AG04450 (cell line): ENCODE data around the gene TSPAN6. TPM values are rescaled to one million over a fixed set of nuclear protein-coding genes. Genes with fewer than 3 reads are reported as not detected.

Experiments
- CTCF ChIA-PET: fragments of 300-600, 350-600 bp; formaldehyde crosslinking; extraction: SDS; loops from one replicate; lab custom pipeline; 2022; ENCODE audit warnings: antibody characterized with exemption, inconsistent platforms; lab: Charles Lee
- POLR2A ChIA-PET: fragments of 350-600 bp; formaldehyde crosslinking; extraction: SDS; loops from one replicate; lab custom pipeline; 2021; ENCODE audit warnings: antibody characterized with exemption, inconsistent platforms; lab: Yijun Ruan, JAX
- DNase-seq: peaks from one replicate; pipeline ENCODE4 v3.0.0-alpha.2; 2011; ENCODE audit warnings: low read depth, low spot score
- H3K27ac ChIP-seq: one replicate; pipeline ENCODE4 v1.5.1; 2012; ENCODE audit warnings: low read depth, low read length, control low read depth
- H3K27me3 ChIP-seq: one replicate; pipeline ENCODE4 v1.6.0; 2012; ENCODE audit warnings: low read length; ENCODE audit not compliant: control insufficient read depth, insufficient read depth
- H3K4me3 ChIP-seq: 2 replicates; pipeline ENCODE4 v1.5.1; 2011; ENCODE audit warnings: mild to moderate bottlenecking, low read depth, low read length, control low read depth
- H3K9me3 ChIP-seq: 2 replicates; pipeline ENCODE4 v1.5.1; 2012; ENCODE audit warnings: low read length; ENCODE audit not compliant: control insufficient read depth, insufficient read depth
- polyA plus RNA-seq: library from polyadenylated mRNA; depleted of rRNA; stranded (reverse); fragments of >200 nt; gene quantifications from 2 replicates; pipeline ENCODE4 v1.2.3, GENCODE V29; 2011
- TF ChIP-seq, protein P1 (sequence below): IDR thresholded peaks from 2 replicates; pipeline ENCODE4 v1.5.1; 2011; ENCODE audit warnings: low read depth, low read length, control low read depth, inconsistent platforms

Gene TSPAN6
- polyA plus RNA-seq, 1 experiment, result 49.1 TPM

DNA sequence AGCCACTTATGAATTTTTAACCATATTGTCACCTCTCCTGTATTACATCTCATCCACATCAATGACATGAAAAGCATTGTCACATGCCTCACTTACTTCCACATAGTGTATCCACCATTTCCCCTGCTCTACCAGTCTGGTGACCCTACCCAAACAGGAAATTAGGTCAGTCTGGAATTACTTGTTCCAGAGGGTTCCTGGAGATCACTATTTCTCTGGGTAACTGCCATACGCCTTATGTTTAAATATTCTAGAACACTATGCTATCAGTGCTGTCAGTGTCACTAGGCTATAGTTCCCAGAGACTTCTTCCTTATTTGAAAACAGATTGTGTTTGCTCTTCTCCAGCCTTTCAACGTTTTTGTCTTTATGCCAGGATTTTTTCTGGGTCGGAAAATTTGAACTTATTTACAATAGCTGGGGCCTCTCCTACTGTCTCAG lies 22.4 kb upstream of the TSPAN6 start:
- H3K27ac ChIP-seq, result no peak overlapping the region
- no peak for DNase-seq

DNA sequence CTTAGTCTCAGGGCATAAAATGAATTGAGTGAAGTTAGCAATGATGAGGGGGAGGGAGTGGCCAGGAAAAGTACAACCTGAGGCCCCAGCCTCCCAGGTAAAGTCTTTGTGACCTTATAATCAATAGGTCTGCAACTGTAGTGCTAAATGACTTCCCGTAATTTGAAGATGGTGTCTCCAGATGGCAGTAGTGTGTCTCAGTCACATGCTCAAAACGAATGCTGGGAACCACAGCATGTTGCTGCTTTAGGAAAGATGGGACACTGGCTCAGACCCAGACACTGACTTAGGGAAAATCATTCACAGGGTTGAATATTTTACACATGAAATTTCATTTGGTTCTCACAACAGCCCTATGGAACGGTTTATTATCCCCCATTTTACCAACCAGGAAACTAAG lies 17.7 kb upstream of the TSPAN6 start:
- DNase-seq, result no peak
- no peak overlapping the region for H3K4me3 ChIP-seq
- H3K9me3 ChIP-seq, result no peaks in the 10 kb centered on the region
- TF ChIP-seq, protein P1, sequence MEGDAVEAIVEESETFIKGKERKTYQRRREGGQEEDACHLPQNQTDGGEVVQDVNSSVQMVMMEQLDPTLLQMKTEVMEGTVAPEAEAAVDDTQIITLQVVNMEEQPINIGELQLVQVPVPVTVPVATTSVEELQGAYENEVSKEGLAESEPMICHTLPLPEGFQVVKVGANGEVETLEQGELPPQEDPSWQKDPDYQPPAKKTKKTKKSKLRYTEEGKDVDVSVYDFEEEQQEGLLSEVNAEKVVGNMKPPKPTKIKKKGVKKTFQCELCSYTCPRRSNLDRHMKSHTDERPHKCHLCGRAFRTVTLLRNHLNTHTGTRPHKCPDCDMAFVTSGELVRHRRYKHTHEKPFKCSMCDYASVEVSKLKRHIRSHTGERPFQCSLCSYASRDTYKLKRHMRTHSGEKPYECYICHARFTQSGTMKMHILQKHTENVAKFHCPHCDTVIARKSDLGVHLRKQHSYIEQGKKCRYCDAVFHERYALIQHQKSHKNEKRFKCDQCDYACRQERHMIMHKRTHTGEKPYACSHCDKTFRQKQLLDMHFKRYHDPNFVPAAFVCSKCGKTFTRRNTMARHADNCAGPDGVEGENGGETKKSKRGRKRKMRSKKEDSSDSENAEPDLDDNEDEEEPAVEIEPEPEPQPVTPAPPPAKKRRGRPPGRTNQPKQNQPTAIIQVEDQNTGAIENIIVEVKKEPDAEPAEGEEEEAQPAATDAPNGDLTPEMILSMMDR, result no peak; the same call in 1 of the 2 replicates
- H3K27ac ChIP-seq, result no peak overlapping the region
- ChIA-PET CTCF (interaction anchor here (0.6 to 3.0 kb wide), 9 partner anchors 9 to 1538 kb away, joined by 3 to 23 read pairs (median 5); partner anchors contain the start of genes SRPX2 and TSPAN6), POLR2A (interaction anchor here (0.5 kb wide), 1 partner anchor 467 kb away, joined by 5 read pairs; no protein-coding TSS in a partner anchor)
- H3K27me3 ChIP-seq, result no peaks in the 10 kb centered on the region

More for the DNA sequence above, 22.4 kb upstream of the TSPAN6 start:
- TF ChIP-seq, protein P1, result no peak
- Histone ChIP-seq H3K4me3 (no peak overlapping the region), H3K9me3 (no peaks in the 10 kb centered on the region), H3K27me3 (no peaks in the 10 kb centered on the region)
- CTCF ChIA-PET, result interaction anchor here (0.7 to 2.5 kb wide), 3 partner anchors 12 to 22 kb away, joined by 3 to 8 read pairs (median 4); no protein-coding TSS in a partner anchor
- POLR2A ChIA-PET, result no interaction called here

DNA sequence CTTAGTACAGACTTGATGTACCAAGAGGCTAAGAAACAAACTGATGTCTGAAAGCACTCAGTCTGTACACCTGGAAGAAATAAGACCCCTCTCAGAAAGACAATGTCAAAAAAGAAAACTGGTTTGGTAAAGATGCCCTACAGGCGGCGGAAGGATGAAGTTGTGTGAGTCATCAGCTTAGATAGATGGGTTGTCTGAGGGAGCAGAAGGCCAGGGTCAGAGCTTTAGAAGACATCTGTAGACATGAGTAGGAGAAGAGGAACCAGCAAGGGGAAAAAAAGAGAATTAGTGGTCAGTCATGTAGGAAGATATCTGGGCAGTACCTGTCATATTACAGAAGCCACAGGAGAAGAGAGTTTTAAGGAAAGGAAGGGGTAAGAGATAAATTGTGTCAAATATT lies 15.7 kb upstream of the TSPAN6 start:
- Histone ChIP-seq H3K4me3 (no peak overlapping the region), H3K9me3 (no peaks in the 10 kb centered on the region), H3K27me3 (no peaks in the 10 kb centered on the region), H3K27ac (no peak overlapping the region)
- POLR2A ChIA-PET, result interaction anchor here (0.8 kb wide), 1 partner anchor 20 kb away, joined by 3 read pairs; no protein-coding TSS in a partner anchor
- DNase-seq, result no peak
- CTCF ChIA-PET, result interaction anchor here (2.0 to 2.4 kb wide), 3 partner anchors 15 to 116 kb away, joined by 6 to 9 read pairs (median 8); no protein-coding TSS in a partner anchor
- TF ChIP-seq, protein P1, result no peak

DNA sequence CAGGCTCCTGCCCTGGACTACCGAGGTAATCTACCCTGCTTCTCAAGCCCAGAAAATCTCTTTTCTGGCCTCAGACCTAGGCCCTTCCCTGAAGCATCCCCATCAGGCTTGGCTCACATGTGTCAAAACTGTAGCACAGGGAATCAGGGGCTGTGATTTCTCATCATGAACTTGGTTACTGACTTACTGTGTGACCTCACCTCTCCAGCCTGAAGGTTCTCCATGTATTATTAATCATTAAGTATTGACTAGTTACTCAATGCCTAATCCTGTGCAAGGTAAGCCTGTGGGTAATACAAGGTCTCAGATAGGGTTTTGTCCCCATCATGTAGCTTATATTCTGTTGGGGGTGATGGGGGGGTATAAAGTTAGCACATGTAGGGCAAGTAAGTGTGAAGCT lies 14.2 kb upstream of the TSPAN6 start:
- POLR2A ChIA-PET, result no interaction called here
- peak overlapping the region; percentile 94 for H3K27ac ChIP-seq
- H3K9me3 ChIP-seq, result no peaks in the 10 kb centered on the region
- TF ChIP-seq, protein P1, result no peak
- DNase-seq, result no peak
- H3K27me3 ChIP-seq, result no peaks in the 10 kb centered on the region
- CTCF ChIA-PET, result interaction anchor here (1.2 to 2.0 kb wide), 2 partner anchors 14 to 20 kb away, joined by 5 to 6 read pairs; no protein-coding TSS in a partner anchor
- no peak overlapping the region for H3K4me3 ChIP-seq

DNA sequence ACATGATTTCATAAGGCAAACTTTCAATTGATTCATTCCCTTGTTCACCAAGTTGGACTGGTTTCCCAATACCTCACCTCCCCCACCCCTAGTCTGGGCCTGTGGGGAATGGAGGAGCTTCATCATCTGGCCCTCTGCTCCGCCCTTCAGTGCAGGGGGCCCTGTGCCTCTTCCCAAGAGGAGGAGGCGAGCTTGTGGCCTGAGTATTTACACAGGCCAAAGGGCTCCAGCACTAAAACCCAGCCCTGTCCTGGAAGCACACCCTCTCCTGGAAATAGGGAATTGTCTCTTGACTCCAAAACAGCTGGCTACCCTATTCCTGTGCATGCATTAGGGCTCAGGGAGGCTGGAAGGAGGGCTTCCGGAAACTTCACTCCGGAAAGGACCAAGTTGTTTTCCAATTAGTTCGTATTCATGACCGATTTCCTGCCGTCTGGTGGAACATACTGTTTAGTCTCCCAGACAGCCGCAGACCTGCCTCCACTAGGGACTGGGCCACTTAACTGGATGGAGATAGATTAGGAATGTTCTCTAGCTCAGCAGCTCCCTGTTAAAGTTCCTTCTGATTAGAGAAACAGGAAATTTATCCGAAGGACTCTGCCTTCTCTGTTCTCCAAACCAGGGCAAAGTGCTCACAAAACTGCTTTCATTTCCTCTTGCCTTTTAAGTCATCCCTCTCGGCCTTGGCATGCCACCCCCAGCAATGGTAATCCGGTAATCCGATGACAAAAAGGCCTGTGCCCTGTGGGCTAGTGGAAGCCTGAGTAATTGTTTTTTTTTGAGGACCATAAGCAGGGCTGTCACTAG lies 13.1 kb upstream of the TSPAN6 start:
- POLR2A ChIA-PET, result interaction anchor here (1.0 to 1.9 kb wide), 3 partner anchors 13 to 35 kb away, joined by 4 to 11 read pairs (median 5); partner anchors contain the start of gene TSPAN6
- Histone ChIP-seq H3K4me3 (peak overlapping the region; percentile 10; the same call in 1 of the 2 replicates), H3K9me3 (no peaks in the 10 kb centered on the region), H3K27ac (peak overlapping the region; percentile 94), H3K27me3 (no peaks in the 10 kb centered on the region)
- CTCF ChIA-PET, result interaction anchor here (1.6 to 5.5 kb wide), 4 partner anchors 13 to 36 kb away, joined by 4 to 47 read pairs (median 13); partner anchors contain the start of gene TSPAN6
- TF ChIP-seq, protein P1, result no peak
- DNase-seq, result peak; percentile 78
